ENCODE data around the gene EVC.

The EVC gene

GRCh38 chr4:5707366-5707765 lies 3.6 kb upstream of the EVC start:
- TF ChIP-seq RAD21 (IDR thresholded peaks at IDR 0.05; ENCODE audit: low read depth) (no peak), USF1 (IDR thresholded peaks at IDR 0.05) (no peak), YY1 (IDR thresholded peaks at IDR 0.05; ENCODE audit: low read depth) (no peak), EGR1 (IDR thresholded peaks at IDR 0.05) (no peak), CEBPB (IDR thresholded peaks at IDR 0.05) (no peak), REST (IDR thresholded peaks at IDR 0.05; ENCODE audit: low read depth) (no peak), MAX (IDR thresholded peaks at IDR 0.05) (no peak), EP300 (IDR thresholded peaks at IDR 0.05; ENCODE audit: borderline replicate concordance) (no peak), NFIC (IDR thresholded peaks at IDR 0.05) (no peak), CREB1 (IDR thresholded peaks at IDR 0.05; ENCODE audit: low read depth) (no peak), TCF12 (IDR thresholded peaks at IDR 0.05; ENCODE audit: low read depth) (no peak), TEAD4 (IDR thresholded peaks at IDR 0.05) (no peak), TAF1 (IDR thresholded peaks at IDR 0.05; ENCODE audit: low read depth) (no peak), ZBTB7A (IDR thresholded peaks at IDR 0.05; ENCODE audit: low read depth) (no peak), FOXM1 (IDR thresholded peaks at IDR 0.05; ENCODE audit: borderline replicate concordance, low read depth) (no peak)

GRCh38 chr4:5707778-5708448 lies 3.1 kb upstream of the EVC start:
- TF ChIP-seq CREB1 (IDR thresholded peaks at IDR 0.05; ENCODE audit: low read depth) (no peak), MAX (IDR thresholded peaks at IDR 0.05) (no peak), EGR1 (IDR thresholded peaks at IDR 0.05) (no peak), REST (IDR thresholded peaks at IDR 0.05; ENCODE audit: low read depth) (no peak), TEAD4 (IDR thresholded peaks at IDR 0.05) (no peak), FOXM1 (IDR thresholded peaks at IDR 0.05; ENCODE audit: borderline replicate concordance, low read depth) (no peak), RAD21 (IDR thresholded peaks at IDR 0.05; ENCODE audit: low read depth) (no peak)

GRCh38 chr4:5708449-5709206 lies 2.4 kb upstream of the EVC start, which contains the start of gene EVC2:
Gene EVC2, minus strand, starts transcription at chr4:5708559. Its CDS starts 46 bp downstream, at chr4:5708513.
- TF ChIP-seq REST (IDR thresholded peaks at IDR 0.05; ENCODE audit: low read depth), result no peak
- no peak for TF ChIP-seq CEBPB (IDR thresholded peaks at IDR 0.05)
- no peak for TF ChIP-seq USF1 (IDR thresholded peaks at IDR 0.05)
- TF ChIP-seq EGR1 (IDR thresholded peaks at IDR 0.05), result no peak
- no peak for TF ChIP-seq MAX (IDR thresholded peaks at IDR 0.05)
- no peak for TF ChIP-seq CREB1 (IDR thresholded peaks at IDR 0.05; ENCODE audit: low read depth)
- no peak for TF ChIP-seq ZBTB7A (IDR thresholded peaks at IDR 0.05; ENCODE audit: low read depth)
- no peak for TF ChIP-seq TEAD4 (IDR thresholded peaks at IDR 0.05)
- no peak for TF ChIP-seq TAF1 (IDR thresholded peaks at IDR 0.05; ENCODE audit: low read depth)

GRCh38 chr4:5709207-5709575 lies 1.8 kb upstream of the EVC start:
- TF ChIP-seq TCF12 (IDR thresholded peaks at IDR 0.05; ENCODE audit: low read depth) (no peak), ZBTB7A (IDR thresholded peaks at IDR 0.05; ENCODE audit: low read depth) (no peak)
